Measurements from ENCODE around the gene STAC3.

STAC3 gene

DNA sequence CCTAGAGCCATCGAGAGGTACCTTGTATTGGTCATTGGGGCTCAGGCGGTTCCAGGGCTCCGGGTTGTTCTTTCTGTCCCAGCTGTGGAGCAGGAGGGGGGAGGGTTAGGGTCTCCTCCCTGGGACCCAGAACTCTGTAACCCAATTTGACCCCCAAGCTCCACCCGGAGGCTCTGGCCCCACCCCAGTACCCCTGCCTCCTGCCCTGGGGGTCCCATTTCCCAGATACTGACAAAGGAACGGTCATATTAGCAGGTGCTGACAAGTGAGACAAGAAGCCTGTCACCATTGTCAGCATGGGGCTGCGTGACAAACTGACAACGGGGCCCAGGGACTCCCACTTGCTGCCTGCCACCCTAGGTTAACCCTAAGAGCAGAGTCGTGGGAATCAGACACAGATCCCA lies 15.3 kb downstream of the STAC3 start:
- DNase-seq, result no peak

DNA sequence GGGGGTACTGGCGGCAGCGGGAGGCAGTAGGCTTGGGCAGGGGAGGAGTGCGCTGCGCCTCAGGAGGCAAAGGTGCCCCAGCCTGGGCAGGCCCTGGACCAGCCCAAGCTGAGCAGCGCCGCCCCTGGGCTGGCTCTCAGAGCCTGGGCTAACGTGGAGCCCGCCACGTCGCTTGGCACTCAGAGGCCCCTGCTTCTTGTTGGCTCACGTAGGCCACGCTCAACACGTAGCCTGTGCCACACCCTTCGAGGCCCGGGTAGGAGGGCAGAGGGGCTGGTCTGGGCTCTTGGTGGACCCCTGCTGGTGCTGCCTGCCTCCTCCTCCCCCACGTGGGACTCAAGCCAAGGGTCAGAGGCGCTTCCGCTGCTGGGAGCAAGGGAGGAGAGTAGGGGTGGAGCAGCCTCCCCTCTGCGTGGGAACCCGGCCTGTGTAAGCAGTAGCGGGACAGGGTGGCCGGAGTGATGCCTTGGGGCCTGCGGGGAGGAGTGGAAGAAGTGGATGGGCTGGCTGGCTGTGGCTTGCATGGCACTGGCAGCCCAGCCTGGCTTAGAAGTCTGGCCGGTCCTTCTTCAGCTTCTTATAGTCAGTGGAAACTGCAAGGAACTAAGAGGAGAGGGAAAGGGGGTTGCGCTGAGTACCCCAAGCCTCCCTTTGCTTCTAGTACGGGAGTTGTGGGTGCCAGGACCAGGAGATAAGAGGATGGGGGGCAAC lies 15.8 kb downstream of the STAC3 start:
- no peak for DNase-seq

DNA sequence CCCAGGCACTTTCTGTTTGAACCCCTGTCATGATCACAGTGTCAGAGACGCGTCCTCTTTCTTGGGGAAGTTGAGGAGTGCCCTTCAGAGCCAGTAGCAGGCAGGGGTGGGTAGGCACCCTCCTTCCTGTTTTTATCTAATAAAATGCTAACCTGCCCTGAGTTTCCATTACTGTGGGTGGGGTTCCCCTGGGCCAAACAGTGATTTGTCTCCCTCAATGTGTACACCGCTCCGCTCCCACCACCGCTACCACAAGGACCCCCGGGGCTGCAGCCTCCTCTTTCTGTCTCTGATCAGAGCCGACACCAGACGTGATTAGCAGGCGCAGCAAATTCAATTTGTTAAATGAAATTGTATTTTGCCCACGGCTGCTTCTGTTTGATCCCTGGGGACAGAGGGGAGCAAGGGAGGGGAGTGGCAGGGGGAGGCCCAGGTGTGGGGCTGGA lies 16.4 kb downstream of the STAC3 start:
- no peak for DNase-seq

DNA sequence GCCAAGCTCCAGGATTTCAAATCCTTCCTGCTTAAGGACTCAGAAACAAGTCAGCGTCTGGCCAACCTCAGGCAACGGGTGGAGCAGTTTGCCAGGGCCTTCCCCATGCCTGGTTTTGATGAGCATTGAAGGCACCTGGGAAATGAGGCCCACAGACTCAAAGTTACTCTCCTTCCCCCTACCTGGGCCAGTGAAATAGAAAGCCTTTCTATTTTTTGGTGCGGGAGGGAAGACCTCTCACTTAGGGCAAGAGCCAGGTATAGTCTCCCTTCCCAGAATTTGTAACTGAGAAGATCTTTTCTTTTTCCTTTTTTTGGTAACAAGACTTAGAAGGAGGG lies 16.8 kb downstream of the STAC3 start:
- DNase-seq, result no peak

DNA sequence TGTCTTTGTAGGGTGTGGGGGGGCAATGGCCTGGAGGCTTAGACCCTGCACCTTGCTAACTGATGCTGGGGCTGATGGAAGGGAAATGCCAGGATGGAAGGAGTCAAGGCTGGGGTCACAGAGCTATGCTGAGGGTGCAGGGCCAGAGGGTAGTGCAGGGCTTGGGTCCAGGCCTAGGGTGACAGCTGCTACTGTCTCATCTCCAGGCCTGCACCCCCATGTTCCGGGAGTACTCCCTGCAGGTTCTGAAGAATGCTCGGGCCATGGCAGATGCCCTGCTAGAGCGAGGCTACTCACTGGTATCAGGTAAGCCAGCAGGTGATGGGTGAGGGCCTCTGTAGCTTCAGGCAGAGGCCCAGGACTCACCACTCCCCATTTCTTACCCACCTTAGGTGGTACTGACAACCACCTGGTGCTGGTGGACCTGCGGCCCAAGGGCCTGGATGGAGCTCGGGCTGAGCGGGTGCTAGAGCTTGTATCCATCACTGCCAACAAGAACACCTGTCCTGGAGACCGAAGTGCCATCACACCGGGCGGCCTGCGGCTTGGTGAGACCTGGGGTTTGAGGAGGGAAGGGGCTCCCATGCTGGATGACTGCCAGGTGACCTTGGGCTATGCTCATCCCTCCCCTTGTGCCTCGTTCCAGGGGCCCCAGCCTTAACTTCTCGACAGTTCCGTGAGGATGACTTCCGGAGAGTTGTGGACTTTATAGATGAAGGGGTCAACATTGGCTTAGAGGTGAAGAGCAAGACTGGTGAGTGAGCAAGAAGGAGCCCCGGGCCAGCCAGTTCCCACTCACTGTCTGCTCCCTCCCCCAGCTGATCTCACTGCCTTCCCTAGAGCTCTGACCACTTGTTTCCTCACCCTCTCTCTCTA lies 17.4 kb downstream of the STAC3 start:
- DNase-seq, result no peak

DNA sequence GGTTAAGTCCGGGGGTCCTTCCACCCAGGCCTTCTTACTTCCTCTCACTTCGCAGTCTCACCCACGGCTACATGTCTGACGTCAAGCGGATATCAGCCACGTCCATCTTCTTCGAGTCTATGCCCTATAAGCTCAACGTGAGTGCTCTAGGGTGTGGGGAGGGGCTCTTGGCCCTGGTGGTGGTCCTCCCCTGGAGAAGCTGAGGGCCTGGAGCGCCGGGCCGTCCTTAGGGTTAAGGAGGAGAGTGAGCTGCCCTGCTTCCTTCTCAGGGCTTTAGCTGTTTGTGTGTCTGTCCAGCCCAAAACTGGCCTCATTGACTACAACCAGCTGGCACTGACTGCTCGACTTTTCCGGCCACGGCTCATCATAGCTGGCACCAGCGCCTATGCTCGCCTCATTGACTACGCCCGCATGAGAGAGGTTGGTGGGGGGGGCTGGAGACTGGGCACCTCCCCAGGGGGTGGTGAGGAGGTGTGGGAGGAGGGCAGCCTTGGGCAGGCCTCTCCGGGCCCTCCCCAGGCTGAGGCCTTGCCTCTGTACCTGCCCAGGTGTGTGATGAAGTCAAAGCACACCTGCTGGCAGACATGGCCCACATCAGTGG lies 18.7 kb downstream of the STAC3 start:
- DNase-seq, result no peak

DNA sequence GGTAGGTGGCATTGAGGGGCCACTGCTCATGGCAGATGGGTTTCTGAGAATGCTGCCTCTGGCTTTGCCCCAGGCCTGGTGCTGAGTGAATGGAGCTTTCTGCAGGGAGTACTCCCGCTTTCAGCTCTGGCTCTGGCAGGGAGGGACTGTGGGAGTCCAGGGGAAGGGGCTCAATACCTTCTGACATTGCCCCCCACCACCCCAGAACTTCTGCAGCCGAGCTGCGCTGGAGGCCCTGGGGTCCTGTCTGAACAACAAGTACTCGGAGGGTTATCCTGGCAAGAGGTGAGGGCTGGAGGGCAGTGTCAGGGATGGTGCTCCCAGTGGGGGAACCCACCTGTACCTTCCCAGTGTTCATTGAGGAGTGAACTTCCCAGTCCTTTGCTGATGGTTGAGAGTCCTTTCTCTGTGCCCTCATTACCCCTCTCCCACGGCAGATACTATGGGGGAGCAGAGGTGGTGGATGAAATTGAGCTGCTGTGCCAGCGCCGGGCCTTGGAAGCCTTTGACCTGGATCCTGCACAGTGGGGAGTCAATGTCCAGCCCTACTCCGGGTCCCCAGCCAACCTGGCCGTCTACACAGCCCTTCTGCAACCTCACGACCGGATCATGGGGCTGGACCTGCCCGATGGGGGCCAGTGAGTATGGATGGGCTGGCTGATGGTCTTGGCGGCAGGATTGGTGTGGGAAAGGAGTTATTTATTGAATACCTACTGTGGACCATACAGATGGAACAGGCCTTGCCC lies 19.5 kb downstream of the STAC3 start:
- DNase-seq, result no peak

DNA sequence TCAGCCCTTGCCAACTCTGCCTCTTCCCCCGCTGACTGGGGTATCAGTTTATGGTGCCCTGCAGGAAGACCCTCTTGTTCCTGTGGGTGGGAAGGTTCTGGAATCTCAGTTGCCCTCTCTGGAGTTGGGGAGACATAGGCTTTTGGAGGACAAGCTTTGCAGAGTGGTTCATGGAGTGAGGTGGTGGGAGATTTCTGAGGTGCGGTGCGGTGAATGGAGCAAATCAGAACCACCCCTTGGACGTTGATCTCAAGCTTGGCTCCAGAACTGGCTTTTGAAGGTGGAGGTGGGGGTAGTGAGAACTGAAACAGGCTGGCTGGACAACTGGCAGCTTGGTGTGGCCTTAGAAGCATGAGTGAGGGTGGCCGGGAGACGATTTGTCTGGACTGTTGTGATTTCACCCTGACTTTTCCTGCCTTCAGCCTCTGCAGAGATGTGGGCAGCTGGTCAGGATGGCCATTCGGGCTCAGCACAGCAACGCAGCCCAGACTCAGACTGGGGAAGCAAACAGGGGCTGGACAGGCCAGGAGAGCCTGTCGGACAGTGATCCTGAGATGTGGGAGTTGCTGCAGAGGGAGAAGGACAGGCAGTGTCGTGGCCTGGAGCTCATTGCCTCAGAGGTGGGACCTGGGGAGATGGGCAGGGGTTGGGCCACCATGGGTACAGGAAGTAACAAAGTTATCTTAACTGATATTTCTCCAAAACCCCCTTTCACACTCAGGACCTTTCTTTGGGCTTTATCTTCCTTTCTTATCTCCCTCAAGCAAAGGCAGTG lies 20.4 kb downstream of the STAC3 start:
- DNase-seq, result no peak

DNA sequence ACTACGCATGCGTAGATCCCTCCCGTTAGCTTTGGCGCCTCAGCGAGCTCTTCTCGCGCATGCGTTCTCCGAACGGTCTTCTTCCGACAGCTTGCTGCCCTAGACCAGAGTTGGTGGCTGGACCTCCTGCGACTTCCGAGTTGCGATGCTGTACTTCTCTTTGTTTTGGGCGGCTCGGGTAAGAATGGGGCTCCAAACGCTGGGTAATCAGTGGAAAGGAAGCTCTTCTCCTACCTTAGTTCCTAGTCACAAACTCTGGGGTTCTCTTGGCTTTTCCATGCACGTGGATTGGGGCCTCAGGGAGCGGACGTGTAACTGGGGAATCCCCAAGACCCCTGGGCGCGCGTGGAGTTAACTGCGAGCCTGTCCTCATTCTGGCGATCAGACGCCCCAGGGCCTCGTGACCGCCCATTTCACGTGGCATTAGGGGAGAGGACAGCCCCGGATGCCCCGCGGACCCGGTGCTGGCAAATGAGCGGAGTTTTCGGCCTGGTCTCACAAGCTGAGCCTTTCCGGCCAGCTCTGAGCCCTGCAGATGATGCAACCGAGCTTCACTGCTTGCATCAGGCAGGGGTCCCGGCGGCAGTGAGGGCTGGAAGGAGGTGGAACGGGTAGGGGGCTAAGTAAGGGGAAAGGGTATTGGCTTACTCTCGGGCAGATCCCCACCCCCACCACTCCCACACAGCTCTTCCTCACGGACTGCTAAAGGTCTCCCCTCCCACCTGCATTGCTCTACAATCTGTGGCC lies 21.2 kb downstream of the STAC3 start, which contains the start of gene SHMT2:
TSS of gene SHMT2 (plus strand) at position 78 of the 747 bp plus-strand sequence. CDS start at position 146, 68 bp downstream.
- peak; percentile 98 for DNase-seq

DNA sequence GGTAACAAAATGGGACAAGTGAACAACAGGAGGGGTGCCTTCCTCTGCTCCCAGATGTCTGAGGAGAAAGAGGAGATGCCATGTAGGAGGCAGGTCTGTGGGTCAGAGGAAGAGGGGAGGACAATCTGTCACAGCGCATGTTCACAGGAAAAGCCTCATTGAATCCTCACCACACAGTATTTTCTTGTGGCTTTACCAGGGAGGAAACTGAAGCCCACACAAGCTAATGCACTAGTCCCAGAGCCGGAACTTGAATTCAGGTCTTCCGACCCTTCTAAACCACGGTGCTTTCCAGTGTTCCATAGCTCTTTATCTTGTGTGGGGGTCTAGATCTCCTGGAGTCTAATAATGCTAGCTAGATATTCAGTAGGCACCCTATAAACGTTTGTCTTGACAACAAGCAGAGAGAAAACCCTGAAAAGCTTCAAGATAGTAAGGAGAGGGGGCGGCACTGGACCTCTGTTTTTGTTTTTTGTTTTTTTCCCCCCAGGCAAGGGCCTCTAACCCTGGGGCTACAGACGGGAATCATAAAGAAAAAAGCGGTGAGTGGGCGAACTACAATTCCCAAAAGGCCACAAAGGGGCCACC lies 21.8 kb downstream of the STAC3 start:
- DNase-seq, result peak; percentile 65

DNA sequence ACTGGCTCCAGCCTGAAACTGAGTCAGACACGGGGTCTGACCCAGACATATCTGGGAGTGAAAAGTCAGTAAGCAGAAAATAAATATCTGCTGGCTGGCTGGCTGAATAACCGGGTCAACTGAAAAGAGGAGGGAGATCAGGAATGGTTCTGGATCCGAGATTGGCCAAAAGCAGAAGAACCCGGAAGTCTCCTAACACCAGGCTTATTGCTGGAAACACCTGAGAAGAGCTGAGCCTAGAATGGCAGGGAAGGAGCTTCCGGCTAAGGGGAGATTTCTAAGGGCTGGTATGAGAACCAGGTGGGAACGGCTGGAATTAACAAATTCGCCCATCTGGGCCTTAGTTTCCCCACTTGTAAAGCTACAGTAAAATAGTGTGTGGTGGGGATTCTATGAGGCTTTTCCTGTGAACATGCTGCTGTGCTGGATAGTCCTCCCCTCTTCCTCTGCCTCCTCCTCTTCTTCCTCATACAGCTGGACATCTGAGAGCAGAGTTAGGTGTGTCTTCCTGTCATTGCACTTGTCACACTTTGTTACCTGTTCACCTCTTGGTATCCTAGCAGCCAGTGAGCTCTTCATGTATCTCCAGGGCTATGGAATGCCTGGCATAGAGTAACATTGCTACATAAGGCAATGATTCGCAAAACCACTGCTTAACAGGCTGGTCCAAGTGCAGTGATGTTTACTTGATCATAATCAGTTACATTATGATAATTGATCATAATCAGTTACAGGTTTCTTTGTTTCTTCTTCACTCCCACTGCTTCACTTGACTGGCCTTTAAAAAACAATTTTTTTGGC lies 23.5 kb downstream of the STAC3 start:
- no peak for DNase-seq

DNA sequence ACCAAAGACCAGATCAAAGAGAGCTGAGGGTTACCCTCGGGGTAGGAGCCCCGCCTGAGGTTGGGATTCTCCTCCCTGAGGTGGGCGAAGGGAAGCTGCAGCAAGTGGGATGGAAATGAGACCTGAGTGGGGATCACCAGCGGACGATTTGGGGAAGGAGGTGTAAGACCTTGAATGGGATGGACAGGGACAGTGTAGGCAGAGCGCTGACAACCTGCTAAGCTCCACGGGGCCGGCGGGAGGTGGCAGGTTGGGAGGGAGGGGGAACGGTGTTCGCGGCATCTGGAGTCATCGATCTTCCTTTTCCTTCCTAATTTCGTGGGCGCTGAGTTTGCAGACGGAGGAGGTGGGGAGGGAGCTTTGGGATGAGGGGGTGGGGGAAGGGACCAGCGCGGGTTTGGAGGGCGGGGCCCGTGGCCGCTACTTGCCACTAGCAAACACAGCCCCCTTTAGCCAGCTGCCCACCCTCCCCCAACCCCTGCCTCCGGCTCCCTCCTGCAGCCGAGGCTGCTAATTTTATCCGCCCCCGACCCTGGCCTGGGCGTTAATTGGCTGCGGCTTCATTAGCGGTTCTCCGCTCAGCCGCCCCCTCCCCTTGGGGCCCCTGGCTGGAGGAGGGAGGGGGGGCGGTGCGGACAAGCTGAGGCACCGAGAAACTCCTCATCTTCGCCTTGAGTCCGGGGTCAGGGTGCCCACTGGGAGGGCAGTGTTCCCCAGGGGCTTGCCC lies 24.2 kb downstream of the STAC3 start:
- no peak for DNase-seq

DNA sequence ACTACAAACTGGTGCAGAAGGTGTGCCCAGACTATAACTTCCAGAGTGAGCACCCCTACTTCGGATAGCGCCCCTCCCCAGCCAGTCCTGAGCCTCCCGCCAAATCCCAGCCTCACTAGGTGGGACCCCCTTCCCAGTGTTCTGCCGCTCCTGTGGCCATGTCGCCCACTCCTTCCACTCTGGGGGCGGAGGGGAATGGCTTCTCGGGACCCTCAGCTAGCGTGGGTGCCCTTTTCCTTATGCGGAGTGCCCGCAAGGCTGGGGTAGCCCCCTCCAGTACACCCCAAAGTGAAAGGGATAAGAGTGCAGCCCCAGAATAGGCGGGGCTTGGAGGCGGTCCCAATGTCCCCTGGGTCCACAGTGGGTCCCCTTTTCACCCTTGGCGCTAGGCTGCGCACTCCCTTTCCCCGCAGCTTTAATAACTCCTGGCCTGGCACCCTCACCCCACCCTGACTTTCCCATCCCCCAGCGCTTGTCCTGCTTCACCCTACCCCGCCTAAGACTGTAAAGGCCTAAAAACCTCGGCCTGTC lies 25.2 kb downstream of the STAC3 start:
- no peak for DNase-seq

DNA sequence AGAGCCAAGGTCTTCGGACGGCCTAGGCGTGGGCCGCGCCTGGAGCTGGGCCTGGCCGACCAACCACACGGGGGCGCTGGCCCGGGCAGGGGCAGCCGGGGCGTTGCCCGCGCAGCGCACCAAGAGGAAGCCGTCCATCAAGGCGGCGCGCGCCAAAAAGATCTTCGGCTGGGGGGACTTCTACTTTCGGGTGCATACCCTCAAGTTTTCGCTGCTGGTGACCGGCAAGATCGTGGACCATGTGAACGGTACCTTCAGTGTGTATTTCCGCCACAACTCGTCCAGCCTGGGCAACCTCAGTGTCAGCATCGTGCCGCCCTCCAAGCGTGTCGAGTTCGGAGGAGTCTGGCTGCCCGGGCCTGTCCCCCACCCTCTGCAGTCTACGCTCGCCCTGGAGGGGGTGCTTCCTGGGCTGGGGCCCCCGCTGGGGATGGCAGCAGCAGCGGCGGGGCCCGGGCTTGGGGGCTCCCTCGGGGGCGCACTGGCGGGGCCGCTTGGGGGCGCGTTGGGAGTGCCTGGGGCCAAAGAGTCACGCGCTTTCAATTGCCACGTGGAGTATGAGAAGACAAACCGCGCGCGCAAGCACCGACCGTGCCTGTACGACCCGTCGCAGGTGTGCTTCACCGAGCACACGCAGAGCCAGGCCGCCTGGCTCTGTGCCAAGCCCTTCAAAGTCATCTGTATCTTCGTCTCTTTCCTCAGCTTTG lies 25.9 kb downstream of the STAC3 start:
- DNase-seq, result peak; percentile 79

DNA sequence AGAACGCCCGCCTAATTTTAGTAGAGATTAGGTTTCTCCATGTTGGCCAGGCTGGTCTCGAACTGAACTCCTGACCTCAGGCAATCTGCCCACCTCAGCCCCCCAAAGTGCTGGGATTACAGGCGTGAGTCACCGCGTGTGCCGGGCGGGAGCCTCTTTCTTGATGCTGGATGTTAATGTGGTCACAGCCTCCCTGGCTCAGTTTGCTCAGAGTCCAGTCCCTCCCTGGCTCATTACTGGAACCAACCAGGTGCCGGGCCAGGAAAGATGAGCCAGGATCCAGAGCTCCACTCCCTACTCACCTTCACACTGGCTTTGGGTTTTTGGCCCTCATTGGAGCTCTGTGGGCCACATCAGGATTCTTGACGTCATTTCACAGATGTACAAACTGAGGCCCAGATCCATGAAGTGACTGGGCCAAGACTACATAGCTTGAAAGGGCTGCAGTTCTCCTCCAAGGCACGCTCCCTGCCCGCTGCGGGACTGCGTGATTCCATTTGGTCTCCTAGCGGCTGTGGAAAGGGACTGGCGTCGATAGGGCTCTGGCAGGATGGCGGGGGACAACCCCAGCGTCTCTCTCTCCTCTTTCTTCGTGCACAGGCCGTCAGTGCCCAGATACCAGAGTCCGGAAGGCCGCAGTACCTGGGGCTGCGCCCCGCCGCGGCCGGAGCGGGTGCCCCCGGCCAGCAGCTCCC lies 26.6 kb downstream of the STAC3 start:
- no peak for DNase-seq

DNA sequence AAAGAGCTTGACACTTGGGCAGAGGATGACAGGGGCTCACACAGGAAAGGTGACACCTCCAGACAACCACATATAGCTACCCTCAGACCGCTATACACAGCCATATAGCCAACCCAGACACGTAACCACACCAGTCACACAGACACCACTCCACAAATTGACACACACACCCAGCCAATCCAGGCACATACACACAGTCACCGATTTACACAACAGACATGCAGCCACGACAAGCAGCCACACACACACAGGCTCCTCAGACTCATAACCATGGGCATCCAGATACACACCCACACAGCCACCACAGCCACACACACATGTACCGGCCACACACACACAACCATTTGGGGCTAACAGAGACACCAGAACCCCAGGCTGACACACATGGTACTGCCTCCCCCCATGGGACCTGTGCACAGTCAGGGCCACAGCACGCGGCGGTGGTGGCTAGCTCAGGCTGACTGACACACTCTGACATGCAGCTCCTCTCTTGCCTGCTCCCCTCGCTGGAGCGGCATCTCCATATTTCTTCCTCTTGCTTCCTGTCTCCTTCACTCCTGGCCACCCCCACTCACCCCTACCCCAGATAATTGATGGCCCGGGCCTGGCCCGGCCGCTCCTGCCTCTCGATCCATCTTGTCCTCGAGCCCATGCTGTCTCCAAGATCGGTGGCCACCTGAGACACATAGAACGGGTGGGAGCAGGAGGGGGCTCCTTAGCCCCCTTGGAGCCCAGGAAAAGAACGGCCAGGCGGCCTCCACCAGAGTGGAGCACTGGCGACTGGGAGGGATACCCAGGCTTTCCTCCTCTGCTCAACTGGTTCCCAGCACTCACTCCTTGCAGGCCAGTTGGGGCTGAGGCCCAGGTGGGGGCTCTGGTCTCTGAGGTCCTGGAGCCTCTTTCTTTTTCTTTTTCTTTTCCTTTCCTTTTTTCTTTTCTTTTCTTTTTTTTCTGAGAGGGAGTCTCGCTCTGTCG lies 27.5 kb downstream of the STAC3 start:
- DNase-seq, result no peak

All from activated CD4-positive, alpha-beta T cell treated with anti-CD3 and anti-CD28 coated beads, Interleukin-10, Interleukin-2, amounts not matched to agents 100 ng/mL and 50 ng/mL, durations not matched to agents 16 hours and 8 hours (primary cell).